Memory B cell (primary cell): ENCODE results near the gene ATXN1.
A peak's percentile ranks its signal among the peaks of the same experiment; 100 is the strongest.

Experiments used
- ATAC-seq: fragments of 150-1000 bp; cut with Tn5 transposase; 2 replicates; pipeline ENCODE4 v1.10.0; 2021; ENCODE audit warnings: low read depth, mild to moderate bottlenecking, moderate library complexity
- DNase-seq, 2 donors: peaks; one replicate each; pipeline ENCODE4 v3.0.0; 2022; ENCODE audit warnings: low spot score in 2 of 2
- H3K27ac Mint-ChIP-seq: one replicate; pipeline ENCODE4 v1.8.0; 2022; ENCODE audit warnings: mild to moderate bottlenecking, moderate library complexity, mixed read lengths
- H3K27me3 Mint-ChIP-seq: one replicate; pipeline ENCODE4 v1.8.0; 2022; ENCODE audit warnings: mixed read lengths
- H3K36me3 Mint-ChIP-seq: one replicate; pipeline ENCODE4 v1.8.0; 2022; ENCODE audit warnings: mild to moderate bottlenecking, mixed read lengths
- H3K4me1 Mint-ChIP-seq: one replicate; pipeline ENCODE4 v1.8.0; 2022; ENCODE audit warnings: mixed read lengths
- H3K4me3 Mint-ChIP-seq: one replicate; pipeline ENCODE4 v1.8.0; 2022; ENCODE audit warnings: mild to moderate bottlenecking, moderate library complexity, mixed read lengths
- H3K9me3 Mint-ChIP-seq: one replicate; pipeline ENCODE4 v1.8.0; 2022; ENCODE audit warnings: mixed read lengths

ATXN1 gene

GRCh38 chr6:16576451-16577368 is 184.6 kb downstream of the ATXN1 start:
- Mint-ChIP-seq H3K36me3 (peaks cover 12% of the 10 kb centered on the region), H3K9me3 (no peaks in the 10 kb centered on the region), H3K27ac (no peak overlapping the region), H3K27me3 (no peaks in the 10 kb centered on the region), H3K4me1 (peaks cover 11% of the 10 kb centered on the region), H3K4me3 (no peak overlapping the region)
- DNase-seq (no peak), ATAC-seq (peak; percentile 45)

GRCh38 chr6:16575655-16576054 is 185.6 kb downstream of the ATXN1 start:
- H3K27ac Mint-ChIP-seq = no peak overlapping the region
- ATAC-seq (no peak), DNase-seq (no peak)
- peaks cover 11% of the 10 kb centered on the region for H3K36me3 Mint-ChIP-seq
- H3K9me3 Mint-ChIP-seq = no peaks in the 10 kb centered on the region
- no peak overlapping the region for H3K4me3 Mint-ChIP-seq
- peaks cover 11% of the 10 kb centered on the region for H3K4me1 Mint-ChIP-seq
- no peaks in the 10 kb centered on the region for H3K27me3 Mint-ChIP-seq

GRCh38 chr6:16572943-16573342 is 188.3 kb downstream of the ATXN1 start:
- Mint-ChIP-seq H3K4me1 (peaks cover 20% of the 10 kb centered on the region), H3K36me3 (peaks cover 7% of the 10 kb centered on the region), H3K4me3 (no peak overlapping the region), H3K27me3 (no peaks in the 10 kb centered on the region), H3K9me3 (no peaks in the 10 kb centered on the region), H3K27ac (no peak overlapping the region)
- DNase-seq (no peak), ATAC-seq (no peak)

GRCh38 chr6:16572317-16572716 is 188.9 kb downstream of the ATXN1 start:
- Mint-ChIP-seq H3K27ac (no peak overlapping the region), H3K36me3 (peaks cover 7% of the 10 kb centered on the region), H3K9me3 (no peaks in the 10 kb centered on the region), H3K27me3 (no peaks in the 10 kb centered on the region), H3K4me1 (peaks cover 20% of the 10 kb centered on the region), H3K4me3 (no peak overlapping the region)
- DNase-seq = no peak
- no peak for ATAC-seq

GRCh38 chr6:16570946-16571345 is 190.3 kb downstream of the ATXN1 start:
- Mint-ChIP-seq H3K36me3 (peaks cover 7% of the 10 kb centered on the region), H3K4me3 (no peak overlapping the region), H3K27ac (no peak overlapping the region)

GRCh38 chr6:16570221-16570553 is 191.1 kb downstream of the ATXN1 start:
- DNase-seq (no peak), ATAC-seq (no peak)
- H3K36me3 Mint-ChIP-seq = peaks cover 6% of the 10 kb centered on the region
- no peak overlapping the region for H3K4me3 Mint-ChIP-seq
- no peaks in the 10 kb centered on the region for H3K27me3 Mint-ChIP-seq
- no peak overlapping the region for H3K27ac Mint-ChIP-seq
- H3K4me1 Mint-ChIP-seq = peaks cover 14% of the 10 kb centered on the region
- no peaks in the 10 kb centered on the region for H3K9me3 Mint-ChIP-seq

More at GRCh38 chr6:16570946-16571345, 190.3 kb downstream of the ATXN1 start:
- no peak for ATAC-seq
- DNase-seq = no peak
- Mint-ChIP-seq H3K27me3 (no peaks in the 10 kb centered on the region), H3K4me1 (peaks cover 14% of the 10 kb centered on the region), H3K9me3 (no peaks in the 10 kb centered on the region)

GRCh38 chr6:16568128-16568527 is 193.1 kb downstream of the ATXN1 start:
- ATAC-seq = no peak
- H3K27me3 Mint-ChIP-seq = no peaks in the 10 kb centered on the region
- no peak for DNase-seq
- H3K9me3 Mint-ChIP-seq = no peaks in the 10 kb centered on the region
- no peak overlapping the region for H3K4me3 Mint-ChIP-seq
- peaks cover 9% of the 10 kb centered on the region for H3K4me1 Mint-ChIP-seq
- H3K27ac Mint-ChIP-seq = no peak overlapping the region
- H3K36me3 Mint-ChIP-seq = peaks cover 5% of the 10 kb centered on the region

- no peak for ATAC-seq
Observed at GRCh38 chr6:16567071-16567470, 194.2 kb downstream of the ATXN1 start.

GRCh38 chr6:16564436-16564835 is 196.8 kb downstream of the ATXN1 start:
- DNase-seq = no peak

More at GRCh38 chr6:16567071-16567470, 194.2 kb downstream of the ATXN1 start:
- Mint-ChIP-seq H3K4me1 (peaks cover 9% of the 10 kb centered on the region), H3K4me3 (no peak overlapping the region), H3K27me3 (no peaks in the 10 kb centered on the region), H3K9me3 (no peaks in the 10 kb centered on the region), H3K27ac (no peak overlapping the region), H3K36me3 (peaks cover 5% of the 10 kb centered on the region)
- DNase-seq = no peak

GRCh38 chr6:16563628-16564240 is 197.5 kb downstream of the ATXN1 start:
- Mint-ChIP-seq H3K4me3 (no peak overlapping the region), H3K36me3 (peaks cover 1% of the 10 kb centered on the region), H3K27ac (no peak overlapping the region), H3K9me3 (no peaks in the 10 kb centered on the region), H3K4me1 (peaks cover 1% of the 10 kb centered on the region), H3K27me3 (no peaks in the 10 kb centered on the region)
- DNase-seq (no peak), ATAC-seq (no peak)

More at GRCh38 chr6:16564436-16564835, 196.8 kb downstream of the ATXN1 start:
- no peak overlapping the region for H3K4me3 Mint-ChIP-seq
- peaks cover 2% of the 10 kb centered on the region for H3K4me1 Mint-ChIP-seq
- no peak for ATAC-seq
- no peaks in the 10 kb centered on the region for H3K9me3 Mint-ChIP-seq
- peaks cover 1% of the 10 kb centered on the region for H3K36me3 Mint-ChIP-seq
- H3K27ac Mint-ChIP-seq = no peak overlapping the region
- no peaks in the 10 kb centered on the region for H3K27me3 Mint-ChIP-seq

- Mint-ChIP-seq H3K4me3 (no peak overlapping the region), H3K27me3 (no peaks in the 10 kb centered on the region), H3K9me3 (no peaks in the 10 kb centered on the region), H3K36me3 (peaks cover 5% of the 10 kb centered on the region), H3K27ac (no peak overlapping the region), H3K4me1 (no peaks in the 10 kb centered on the region)
- DNase-seq (no peak), ATAC-seq (no peak)
Observed at GRCh38 chr6:16562498-16562897, 198.8 kb downstream of the ATXN1 start.

- Mint-ChIP-seq H3K9me3 (no peaks in the 10 kb centered on the region), H3K4me3 (no peak overlapping the region), H3K4me1 (no peaks in the 10 kb centered on the region), H3K27ac (no peak overlapping the region), H3K36me3 (peaks cover 5% of the 10 kb centered on the region), H3K27me3 (no peaks in the 10 kb centered on the region)
- ATAC-seq = no peak
- no peak for DNase-seq
Observed at GRCh38 chr6:16559071-16559470, 202.2 kb downstream of the ATXN1 start.

GRCh38 chr6:16555550-16555949 is 205.7 kb downstream of the ATXN1 start:
- Mint-ChIP-seq H3K9me3 (no peaks in the 10 kb centered on the region), H3K27ac (no peak overlapping the region), H3K36me3 (peaks cover 6% of the 10 kb centered on the region), H3K4me3 (no peak overlapping the region), H3K27me3 (no peaks in the 10 kb centered on the region), H3K4me1 (no peaks in the 10 kb centered on the region)
- no peak for ATAC-seq
- no peak for DNase-seq

GRCh38 chr6:16553531-16553930 is 207.7 kb downstream of the ATXN1 start:
- Mint-ChIP-seq H3K4me3 (no peak overlapping the region), H3K27ac (no peak overlapping the region), H3K36me3 (peaks cover 7% of the 10 kb centered on the region), H3K9me3 (no peaks in the 10 kb centered on the region), H3K4me1 (no peaks in the 10 kb centered on the region), H3K27me3 (no peaks in the 10 kb centered on the region)
- DNase-seq (no peak), ATAC-seq (no peak)
